HG02852 (cell line): ENCODE data around the gene ELL3.
"Not testable (repeated sequence)": the region's sequence is repeated elsewhere in the genome, so short reads cannot be mapped to it uniquely, and the experiment has no call there.

Experiments
- ATAC-seq: cut with Tn5 transposase; IDR thresholded peaks from one replicate; pipeline ENCODE4 v1.9.1; 2021; ENCODE audit warnings: mild to moderate bottlenecking, moderate library complexity; ENCODE audit not compliant: unreplicated experiment

Gene ELL3

GRCh38 chr15:43726306-43726705, 50.5 kb downstream of the ELL3 start:
- ATAC-seq = not testable (repeated sequence)

GRCh38 chr15:43723151-43723550, 53.6 kb downstream of the ELL3 start:
- no peak for ATAC-seq
